H1 (cell line): ENCODE data around the gene FAM193A. TPM values are rescaled to one million over a fixed set of nuclear protein-coding genes. Genes with fewer than 3 reads are reported as not detected.

Experiments used
- ATF3 ChIP-seq: IDR thresholded peaks from 2 replicates; pipeline ENCODE4 v1.6.1; 2011; ENCODE audit warnings: low read depth, mild to moderate bottlenecking, low read length; ENCODE audit not compliant: insufficient read depth
- JUND ChIP-seq: IDR thresholded peaks from 2 replicates; pipeline ENCODE4 v1.6.1; 2011; ENCODE audit warnings: mild to moderate bottlenecking, improper control_type of control experiment, low read length
- KDM1A ChIP-seq: fragments of 200-600, 300-600 bp; sonication (generic); IDR thresholded peaks from 2 replicates; pipeline ENCODE4 v1.7.1; 2016; ENCODE audit warnings: mild to moderate bottlenecking, low read length, borderline replicate concordance
- MAFK ChIP-seq: IDR thresholded peaks from 2 replicates; pipeline ENCODE4 v1.6.1; 2012; ENCODE audit warnings: low read depth, mild to moderate bottlenecking, improper control_type of control experiment, low read length
- SIN3A ChIP-seq, 2 experiments: IDR thresholded peaks in 1 of 2; conservative IDR thresholded peaks in 1 of 2; 2 replicates each; pipeline ENCODE4 v1.6.1; 2011 to 2012; ENCODE audit warnings: low read length in 2 of 2, improper control_type of control experiment in 1 of 2, low read depth in 1 of 2, mild to moderate bottlenecking in 1 of 2
- SP4 ChIP-seq: IDR thresholded peaks from 2 replicates; pipeline ENCODE4 v1.6.1; 2012; ENCODE audit warnings: low read length, inconsistent platforms
- polyA plus RNA-seq, 7 experiments: library from polyadenylated mRNA; depleted of rRNA in 3 of 7; stranded (reverse) in 5 of 7; unstranded in 2 of 7; fragments of >200 nt in 5 of 7; fragments of 200-250 nt in 2 of 7; gene quantifications; 1 replicate in 5 of 7; 2 replicates in 1 of 7; 4 replicates in 1 of 7; pipeline versions ENCODE4 v1.2.1 to v1.2.3, GENCODE V29; 2011 to 2013; ENCODE audit warnings: missing spikeins in 2 of 7, mixed read lengths in 2 of 7
- total RNA-seq: library from RNA; stranded (reverse); fragmentation: NEBNext Ultra II Directional; extraction: Animal tissue kit (Norgen Biotek cat#: 25700); gene quantifications from 2 replicates; pipeline ENCODE4 v1.2.1, GENCODE V29; 2021

FAM193A gene
- total and polyA plus RNA-seq, 2 of the 8 experiments (the other 6 are each of a cell fraction or from before 2014, with no cell fraction given): 8.7 to 26.2 TPM

- TF ChIP-seq JUND: no peak
- TF ChIP-seq ATF3: no peak
- TF ChIP-seq KDM1A: no peak
- TF ChIP-seq SP4: no peak
- TF ChIP-seq MAFK: no peak
- TF ChIP-seq SIN3A (conservative IDR thresholded peaks at IDR 0.05 in 1 of 2, IDR thresholded peaks at IDR 0.05 in 1 of 2; ENCODE audit: low read depth in 1 of 2, low read length in 2 of 2): no peak
These were observed 179.8 kb downstream of the FAM193A start (continued) for GRCh38 chr4:2716236-2716635.
